ENCODE data around the gene TNFSF13.

The TNFSF13 gene

DNA sequence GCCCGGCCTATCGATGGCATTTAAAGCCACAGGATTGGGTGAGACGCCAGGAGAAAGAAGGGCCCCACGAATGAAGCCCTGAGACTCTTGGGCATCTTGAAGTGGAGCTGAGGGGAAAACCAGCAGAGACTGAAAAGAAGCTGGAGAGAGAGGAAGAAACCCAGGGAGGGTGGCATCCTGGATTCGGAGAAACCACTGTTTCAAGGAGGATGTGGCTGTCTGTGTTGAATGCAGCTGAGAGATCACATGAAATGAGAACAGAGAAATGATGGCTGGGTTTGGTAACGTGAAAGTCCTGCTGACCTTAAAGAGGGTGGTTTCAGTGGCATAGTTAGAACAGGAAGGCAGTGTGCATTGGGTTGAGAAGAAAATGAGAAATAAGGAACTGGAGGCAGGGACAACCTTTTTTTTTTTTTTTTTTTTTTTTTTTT is 5.9 kb upstream of the TNFSF13 start:
- no peak for DNase-seq

DNA sequence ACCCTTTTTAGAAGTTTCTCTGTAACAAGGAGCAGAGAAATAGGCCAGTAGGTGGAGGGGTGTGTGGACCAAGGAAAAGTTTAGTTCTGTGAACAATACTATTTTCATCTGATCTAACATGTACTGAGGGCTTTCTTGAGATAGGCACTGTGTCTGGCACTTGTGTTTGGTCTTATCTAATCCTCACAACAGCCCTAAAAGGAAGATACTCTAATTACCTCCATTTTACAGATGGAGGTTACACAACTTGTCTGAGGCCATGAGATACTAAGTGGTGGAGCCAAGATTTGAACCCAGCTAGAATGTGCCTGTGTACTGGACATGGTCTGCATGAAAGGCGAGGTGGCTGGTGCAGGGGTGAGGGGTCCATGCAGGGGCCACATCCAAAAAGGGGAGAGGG is 5.2 kb upstream of the TNFSF13 start:
- DNase-seq = no peak

DNA sequence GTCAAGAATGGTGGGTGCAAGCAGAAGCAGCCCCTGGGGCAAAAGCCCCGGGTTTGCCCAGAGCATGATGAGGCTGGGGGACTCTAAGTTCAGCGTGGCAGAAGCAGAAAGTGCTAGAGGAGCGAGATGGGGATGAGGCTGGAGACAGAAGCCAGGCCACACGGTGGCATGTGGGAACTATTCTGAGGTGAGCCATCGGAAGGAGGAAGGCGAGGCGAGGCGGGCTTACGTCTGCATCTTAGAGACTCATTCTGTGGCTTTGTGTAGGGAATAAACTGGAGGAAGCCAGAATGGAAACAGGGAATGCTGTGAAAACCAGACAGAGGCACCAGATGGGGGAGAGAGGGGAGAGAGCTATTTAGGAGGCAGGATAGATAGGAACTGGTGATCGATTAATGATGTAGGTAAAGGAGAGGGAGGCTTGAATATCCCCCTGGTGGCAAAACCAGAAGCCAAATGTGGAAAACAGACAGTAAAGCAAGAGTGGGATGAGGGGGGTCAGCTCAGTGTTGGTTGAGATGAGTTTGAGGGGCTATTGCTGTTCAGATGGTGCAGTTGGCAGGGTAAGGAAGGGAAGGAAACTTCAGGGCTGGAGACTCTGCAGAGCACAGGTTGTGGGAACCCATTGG is 3.1 kb upstream of the TNFSF13 start:
- DNase-seq = no peak

DNA sequence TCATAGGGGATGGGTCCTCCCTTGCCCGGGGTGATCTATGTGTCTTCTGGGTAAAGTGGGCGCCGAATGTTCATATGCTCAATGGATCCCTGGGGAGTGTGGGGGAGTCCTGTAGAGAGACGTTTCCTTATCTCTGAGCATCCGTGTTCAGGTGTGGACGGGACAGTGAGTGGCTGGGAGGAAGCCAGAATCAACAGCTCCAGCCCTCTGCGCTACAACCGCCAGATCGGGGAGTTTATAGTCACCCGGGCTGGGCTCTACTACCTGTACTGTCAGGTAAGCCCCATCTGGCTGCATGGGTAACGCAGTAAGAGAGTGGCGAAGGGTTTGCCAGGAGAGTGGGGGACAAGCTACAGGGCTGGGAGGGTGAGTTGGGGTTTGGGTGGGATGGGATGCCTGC is 1.9 kb upstream of the TNFSF13 start:
- DNase-seq = no peak

DNA sequence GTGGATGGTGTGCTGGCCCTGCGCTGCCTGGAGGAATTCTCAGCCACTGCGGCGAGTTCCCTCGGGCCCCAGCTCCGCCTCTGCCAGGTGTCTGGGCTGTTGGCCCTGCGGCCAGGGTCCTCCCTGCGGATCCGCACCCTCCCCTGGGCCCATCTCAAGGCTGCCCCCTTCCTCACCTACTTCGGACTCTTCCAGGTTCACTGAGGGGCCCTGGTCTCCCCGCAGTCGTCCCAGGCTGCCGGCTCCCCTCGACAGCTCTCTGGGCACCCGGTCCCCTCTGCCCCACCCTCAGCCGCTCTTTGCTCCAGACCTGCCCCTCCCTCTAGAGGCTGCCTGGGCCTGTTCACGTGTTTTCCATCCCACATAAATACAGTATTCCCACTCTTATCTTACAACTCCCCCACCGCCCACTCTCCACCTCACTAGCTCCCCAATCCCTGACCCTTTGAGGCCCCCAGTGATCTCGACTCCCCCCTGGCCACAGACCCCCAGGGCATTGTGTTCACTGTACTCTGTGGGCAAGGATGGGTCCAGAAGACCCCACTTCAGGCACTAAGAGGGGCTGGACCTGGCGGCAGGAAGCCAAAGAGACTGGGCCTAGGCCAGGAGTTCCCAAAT is 1.3 kb upstream of the TNFSF13 start:
- DNase-seq = no peak

DNA sequence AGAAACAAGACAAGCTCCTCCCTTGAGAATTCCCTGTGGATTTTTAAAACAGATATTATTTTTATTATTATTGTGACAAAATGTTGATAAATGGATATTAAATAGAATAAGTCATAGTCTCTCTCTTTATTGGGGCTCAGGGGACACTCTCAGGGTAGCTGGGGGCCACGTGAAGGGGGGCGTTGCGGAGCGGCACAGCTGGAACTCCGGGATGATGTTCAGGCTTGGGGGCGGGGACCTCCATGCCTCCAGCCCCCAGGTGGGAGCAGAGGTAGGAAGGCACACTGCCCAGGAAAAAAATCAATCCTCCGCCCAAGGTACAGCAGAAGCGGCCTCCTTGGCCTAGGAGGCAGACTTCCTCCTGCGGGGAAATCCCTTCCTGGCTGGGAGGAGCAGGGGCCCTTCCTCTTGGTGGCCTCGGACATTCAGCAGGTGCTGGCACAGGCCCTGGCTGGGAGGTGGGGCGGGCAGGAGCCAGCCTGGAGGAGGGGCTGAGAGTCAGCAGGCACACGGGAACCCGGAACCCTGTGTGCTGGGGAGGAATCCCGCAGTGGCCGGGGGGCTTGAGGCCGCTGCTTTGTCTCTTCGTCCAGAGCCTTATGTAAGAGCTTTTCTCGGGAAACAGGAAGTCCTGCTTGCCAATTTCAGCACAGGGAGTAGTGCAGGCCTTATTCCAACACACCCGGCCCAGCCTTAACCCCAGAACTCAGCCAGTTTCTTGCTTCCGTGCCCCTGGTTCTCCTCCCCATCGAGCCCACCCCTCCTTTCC is 591 bp upstream of the TNFSF13 start:
- DNase-seq = peak; percentile 57

DNA sequence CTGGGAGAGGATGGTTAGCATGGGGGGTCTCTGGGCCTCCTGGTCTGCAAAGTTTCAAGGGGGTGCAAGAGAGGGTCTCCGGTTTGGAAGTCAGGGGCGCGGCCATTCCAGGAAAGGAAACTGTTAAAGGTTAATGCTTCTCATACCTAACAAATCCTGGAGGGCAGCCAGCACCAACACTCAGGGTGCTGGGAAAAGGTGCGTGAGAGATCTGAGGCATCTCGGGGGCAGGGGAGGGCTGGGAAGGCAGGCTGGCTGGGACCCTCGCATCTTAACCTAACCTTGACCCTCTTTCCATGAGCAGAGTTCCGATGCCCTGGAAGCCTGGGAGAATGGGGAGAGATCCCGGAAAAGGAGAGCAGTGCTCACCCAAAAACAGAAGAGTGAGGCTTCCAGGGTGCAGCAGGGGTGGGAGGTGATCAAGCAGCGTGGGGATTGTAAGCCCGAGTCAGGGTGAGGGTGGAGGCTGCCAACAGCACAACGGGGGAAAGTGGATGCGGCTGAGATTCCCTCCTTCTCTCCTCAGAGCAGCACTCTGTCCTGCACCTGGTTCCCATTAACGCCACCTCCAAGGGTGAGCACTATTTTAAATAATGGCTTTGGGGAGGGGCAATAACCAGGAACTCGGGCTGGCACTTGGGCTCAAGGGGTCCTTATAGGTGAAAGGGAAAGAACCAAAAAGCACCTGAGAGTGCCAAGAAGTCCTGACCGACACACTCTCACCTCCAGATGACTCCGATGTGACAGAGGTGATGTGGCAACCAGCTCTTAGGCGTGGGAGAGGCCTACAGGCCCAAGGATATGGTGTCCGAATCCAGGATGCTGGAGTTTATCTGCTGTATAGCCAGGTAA is 996 bp downstream of the TNFSF13 start:
- DNase-seq = no peak

DNA sequence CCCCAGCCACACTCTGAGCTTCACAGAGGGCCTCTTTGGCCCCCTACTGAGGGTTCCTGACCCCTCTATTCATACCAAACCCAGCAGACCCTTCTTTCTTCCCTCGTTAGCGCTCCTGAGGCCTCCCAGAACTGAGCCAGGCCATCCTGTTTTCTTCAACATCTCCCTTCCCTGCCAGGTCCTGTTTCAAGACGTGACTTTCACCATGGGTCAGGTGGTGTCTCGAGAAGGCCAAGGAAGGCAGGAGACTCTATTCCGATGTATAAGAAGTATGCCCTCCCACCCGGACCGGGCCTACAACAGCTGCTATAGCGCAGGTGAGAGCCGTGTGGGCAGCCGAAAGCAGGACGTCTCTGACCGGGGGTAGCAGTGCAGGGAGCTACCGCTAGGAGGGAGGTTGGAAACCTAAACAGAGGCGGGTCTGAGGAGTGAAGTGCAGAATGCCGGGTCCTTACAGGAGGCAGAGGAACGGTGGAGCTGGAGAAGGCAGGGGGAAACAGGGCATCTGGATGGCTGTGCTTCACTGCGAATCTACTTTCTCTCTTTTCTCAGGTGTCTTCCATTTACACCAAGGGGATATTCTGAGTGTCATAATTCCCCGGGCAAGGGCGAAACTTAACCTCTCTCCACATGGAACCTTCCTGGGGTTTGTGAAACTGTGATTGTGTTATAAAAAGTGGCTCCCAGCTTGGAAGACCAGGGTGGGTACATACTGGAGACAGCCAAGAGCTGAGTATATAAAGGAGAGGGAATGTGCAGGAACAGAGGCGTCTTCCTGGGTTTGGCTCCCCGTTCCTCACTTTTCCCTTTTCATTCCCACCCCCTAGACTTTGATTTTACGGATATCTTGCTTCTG is 1.9 kb downstream of the TNFSF13 start:
- peak; percentile 57 for DNase-seq

DNA sequence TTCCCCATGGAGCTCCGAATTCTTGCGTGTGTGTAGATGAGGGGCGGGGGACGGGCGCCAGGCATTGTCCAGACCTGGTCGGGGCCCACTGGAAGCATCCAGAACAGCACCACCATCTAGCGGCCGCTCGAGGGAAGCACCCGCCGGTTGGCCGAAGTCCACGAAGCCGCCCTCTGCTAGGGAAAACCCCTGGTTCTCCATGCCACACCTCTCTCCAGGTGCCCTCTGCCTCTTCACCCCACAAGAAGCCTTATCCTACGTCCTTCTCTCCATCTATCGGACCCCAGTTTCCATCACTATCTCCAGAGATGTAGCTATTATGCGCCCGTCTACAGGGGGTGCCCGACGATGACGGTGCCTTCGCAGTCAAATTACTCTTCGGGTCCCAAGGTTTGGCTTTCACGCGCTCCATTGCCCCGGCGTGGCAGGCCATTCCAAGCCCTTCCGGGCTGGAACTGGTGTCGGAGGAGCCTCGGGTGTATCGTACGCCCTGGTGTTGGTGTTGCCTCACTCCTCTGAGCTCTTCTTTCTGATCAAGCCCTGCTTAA is 2.6 kb downstream of the TNFSF13 start:
- DNase-seq = peak; percentile 83

DNA sequence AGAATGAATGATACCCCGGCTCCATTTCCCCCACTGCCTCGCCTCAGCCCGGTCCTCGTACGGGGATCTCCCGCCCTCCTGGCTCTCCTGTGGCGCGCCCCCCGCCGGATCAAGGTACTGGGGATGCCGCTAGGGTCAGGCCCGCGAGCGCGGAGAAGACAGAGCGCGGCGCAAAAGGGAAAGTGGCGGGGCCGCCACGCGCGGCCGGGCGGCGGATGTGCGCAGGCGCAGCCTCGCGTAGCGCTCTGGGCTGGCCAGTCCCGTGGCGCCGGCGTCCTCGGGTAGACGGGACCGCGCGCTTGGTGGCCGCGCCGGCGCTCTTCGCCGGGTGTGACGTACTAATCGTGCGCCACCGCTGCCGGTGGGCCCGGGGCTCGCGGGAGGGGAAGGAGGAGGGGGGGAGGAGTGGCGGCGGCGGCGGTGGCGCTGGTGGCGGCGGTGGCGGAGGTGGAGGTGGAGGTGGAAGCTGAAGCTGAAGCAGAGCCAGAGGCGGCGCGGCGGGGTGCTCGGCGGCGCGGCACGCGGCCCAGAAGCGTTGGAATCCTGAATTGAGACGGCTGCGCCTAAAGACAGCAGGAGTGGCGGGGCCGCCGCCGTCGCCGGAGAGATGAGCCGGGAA is 3.1 kb downstream of the TNFSF13 start, which contains the start of gene SENP3:
TSS of gene SENP3 (plus strand) at position 331 of the 619 bp plus-strand sequence. CDS start 1,158 bp downstream, outside the sequence.
- DNase-seq = peak; percentile 87

DNA sequence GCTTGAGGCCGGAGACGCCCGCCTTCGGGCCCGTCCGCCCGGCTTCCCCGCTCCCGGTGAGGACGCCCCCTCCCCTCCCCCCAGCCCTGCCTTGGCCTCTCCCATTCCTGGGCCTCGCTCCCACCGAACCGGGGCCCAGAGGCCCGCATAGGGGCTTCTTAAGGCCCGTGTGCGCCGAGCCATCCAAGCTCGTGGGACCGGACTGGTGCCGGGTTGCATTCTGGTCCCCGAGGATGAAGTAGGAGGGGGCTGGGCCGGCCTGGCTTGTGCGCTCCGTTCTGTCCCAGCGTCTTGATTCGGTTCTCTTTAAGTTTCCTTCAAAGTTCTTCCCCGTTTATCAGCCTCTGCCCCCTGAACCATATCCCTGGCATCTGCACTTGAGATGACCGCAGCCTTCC is 3.7 kb downstream of the TNFSF13 start:
- no peak for DNase-seq

DNA sequence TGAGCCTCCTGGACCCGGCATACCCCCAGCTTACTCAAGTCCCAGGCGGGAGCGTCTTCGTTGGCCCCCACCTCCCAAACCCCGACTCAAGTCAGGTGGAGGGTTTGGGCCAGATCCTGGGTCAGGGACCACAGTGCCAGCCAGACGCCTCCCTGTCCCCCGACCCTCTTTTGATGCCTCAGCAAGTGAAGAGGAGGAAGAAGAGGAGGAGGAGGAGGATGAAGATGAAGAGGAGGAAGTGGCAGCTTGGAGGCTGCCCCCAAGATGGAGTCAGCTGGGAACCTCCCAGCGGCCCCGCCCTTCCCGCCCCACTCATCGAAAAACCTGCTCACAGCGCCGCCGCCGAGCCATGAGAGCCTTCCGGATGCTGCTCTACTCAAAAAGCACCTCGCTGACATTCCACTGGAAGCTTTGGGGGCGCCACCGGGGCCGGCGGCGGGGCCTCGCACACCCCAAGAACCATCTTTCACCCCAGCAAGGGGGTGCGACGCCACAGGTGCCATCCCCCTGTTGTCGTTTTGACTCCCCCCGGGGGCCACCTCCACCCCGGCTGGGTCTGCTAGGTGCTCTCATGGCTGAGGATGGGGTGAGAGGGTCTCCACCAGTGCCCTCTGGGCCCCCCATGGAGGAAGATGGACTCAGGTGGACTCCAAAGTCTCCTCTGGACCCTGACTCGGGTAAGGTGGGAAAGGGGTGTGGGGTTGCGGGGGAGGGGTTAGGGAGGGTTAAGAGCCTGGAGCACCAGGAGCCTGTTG is 4.7 kb downstream of the TNFSF13 start:
- DNase-seq = no peak

DNA sequence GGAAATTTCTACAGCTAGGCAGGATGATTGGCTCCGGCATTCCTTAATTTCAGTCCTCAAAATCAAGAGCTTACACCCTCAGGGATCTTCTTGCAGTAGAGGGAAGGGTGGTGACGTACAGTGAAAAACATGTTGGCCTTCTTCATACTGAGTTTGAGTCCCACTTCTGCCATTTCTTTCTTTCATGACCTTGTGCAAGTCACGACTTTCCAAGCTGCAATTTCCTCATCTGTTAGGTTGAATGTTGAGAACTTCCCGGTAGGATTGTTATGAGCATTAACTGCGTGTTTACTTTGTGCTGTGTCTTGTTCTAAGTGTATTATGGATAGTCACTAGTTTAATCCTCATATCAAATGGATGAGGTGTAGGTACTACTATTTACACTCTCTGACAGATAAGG is 11.0 kb downstream of the TNFSF13 start:
- no peak for DNase-seq

DNA sequence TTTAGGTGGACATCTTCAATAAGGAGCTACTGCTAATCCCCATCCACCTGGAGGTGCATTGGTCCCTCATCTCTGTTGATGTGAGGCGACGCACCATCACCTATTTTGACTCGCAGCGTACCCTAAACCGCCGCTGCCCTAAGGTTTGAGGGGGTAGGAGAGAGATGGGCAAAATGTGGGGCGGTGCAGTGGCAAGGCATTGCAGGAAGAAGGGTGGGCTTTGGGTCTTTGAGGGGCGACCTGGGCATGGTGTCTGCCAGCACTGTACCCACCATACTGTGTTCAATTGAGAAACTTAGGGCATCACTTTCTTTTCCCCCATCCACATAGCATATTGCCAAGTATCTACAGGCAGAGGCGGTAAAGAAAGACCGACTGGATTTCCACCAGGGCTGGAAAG is 11.8 kb downstream of the TNFSF13 start:
- DNase-seq = no peak

DNA sequence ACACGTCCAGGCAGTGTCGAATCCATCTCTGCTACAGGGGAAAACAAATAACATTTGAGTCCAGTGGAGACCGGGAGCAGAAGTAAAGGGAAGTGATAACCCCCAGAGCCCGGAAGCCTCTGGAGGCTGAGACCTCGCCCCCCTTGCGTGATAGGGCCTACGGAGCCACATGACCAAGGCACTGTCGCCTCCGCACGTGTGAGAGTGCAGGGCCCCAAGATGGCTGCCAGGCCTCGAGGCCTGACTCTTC is 13.7 kb downstream of the TNFSF13 start:
- no peak for DNase-seq

DNA sequence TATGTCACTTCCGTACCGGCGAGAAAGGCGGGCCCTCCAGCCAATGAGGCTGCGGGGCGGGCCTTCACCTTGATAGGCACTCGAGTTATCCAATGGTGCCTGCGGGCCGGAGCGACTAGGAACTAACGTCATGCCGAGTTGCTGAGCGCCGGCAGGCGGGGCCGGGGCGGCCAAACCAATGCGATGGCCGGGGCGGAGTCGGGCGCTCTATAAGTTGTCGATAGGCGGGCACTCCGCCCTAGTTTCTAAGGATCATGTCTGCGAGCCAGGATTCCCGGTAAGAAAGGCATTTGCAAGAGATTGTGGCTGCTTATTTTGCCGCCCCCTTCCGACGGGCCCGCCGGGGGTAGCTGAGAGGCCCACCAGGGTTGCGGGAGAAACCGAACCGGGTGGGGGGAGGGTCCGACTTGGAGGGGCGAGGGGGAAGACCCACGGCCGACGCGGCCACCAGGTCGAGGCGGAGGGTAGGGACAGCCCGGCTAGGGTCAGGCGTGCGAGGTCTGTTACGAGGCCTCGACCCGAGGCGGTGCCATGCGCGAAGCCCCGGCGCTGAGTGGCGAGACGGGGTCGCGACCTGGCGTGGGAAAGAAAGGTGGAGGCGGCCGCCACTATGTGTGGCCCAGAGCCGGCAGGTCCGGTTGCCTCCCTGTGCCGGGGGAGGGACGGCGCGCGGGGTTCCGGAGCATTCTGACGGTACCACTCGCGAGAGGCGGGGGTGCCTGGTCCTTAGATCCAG is 14.2 kb downstream of the TNFSF13 start:
- DNase-seq = peak; percentile 99

DNA sequence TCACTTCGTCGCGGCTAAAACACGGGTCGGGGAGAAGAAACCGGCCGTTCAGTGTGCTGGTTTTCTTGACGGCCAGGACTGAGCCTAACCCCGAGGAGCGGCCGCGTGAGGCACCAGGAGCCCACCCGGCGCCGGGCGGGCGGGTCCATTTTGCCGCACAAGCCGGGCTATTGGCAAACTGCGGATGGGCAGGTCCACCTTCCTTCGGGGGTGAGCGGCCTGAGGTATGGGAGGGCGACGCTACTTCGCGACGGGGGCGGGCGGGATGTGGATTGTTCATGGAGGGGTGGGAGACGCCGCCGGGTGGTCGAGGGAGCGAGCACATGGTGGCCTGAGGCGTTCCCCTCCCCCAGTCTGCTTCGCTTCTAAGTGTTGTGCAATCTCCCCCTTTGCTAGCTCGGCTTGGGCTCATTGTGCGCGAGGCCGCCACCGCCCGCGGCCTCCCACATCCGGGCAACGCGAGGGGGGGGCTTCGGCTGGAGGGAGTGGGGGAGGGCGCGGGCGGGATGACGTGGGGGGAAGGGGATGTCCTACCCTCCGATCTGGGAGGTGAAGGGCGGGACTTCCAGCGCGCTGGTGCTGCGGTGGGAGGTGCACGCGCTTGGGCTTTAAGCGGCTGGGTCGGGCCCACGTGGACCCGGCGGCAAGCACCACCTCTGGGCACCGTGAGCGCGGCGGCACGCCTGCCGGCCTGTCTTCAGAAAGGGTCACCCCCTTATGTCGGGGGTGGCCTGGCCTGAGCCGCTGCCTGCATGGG is 15.0 kb downstream of the TNFSF13 start:
- peak; percentile 93 for DNase-seq

DNA sequence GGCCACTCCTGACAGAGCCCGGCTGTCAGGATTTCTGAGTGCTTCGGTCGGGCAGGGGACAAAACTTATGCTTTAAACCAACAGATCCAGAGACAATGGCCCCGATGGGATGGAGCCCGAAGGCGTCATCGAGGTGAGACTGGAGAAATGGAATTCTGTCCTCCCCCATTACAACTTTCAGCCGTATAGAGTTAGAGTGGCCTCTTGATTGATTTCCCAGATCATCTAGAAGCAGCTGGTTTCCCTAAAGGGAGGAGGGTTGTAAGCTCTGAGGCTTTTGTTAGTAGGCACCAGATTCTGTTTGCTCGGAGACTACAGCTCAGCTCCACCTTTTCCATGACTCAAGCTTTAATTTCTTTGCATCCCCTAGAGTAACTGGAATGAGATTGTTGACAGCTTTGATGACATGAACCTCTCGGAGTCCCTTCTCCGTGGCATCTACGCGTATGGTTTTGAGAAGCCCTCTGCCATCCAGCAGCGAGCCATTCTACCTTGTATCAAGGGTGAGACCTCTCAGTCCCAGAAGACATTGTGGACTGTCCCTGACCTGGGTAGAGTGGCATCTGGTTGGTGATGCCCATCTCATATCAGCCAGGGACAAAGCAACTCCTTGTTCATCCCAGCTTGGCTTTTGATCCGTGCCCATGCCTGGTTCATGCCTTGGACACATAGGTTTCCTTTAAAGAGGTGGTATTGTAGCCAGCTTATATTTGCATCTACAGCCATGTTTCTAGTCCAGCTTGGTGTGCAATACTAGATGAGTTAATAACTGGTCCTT is 15.8 kb downstream of the TNFSF13 start:
- no peak for DNase-seq

DNA sequence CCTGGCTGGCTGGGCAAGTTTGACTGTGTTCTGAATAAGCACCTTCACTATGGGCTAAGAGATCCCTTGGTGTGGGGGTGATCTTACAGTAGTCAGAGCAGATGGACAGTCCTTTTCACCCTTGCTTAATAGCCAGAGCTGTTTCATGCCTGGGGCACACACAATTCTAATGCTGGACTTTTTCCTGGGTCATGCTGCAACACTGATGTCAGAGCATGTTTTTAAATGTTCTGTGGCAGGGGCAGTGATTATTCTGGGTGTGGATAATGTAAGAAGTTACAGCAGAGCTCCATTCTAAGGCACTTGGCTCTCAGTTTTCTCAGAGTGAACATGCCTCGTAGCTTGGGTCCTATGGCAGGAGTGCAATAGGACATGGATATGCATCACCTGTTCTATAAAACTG is 16.9 kb downstream of the TNFSF13 start:
- DNase-seq = no peak
